Type B pancreatic cell (in vitro differentiated cells): Measurements from ENCODE around the gene JAK2. TPM values are rescaled to one million over a fixed set of nuclear protein-coding genes. Genes with fewer than 3 reads are reported as not detected.
"Not testable (repeated sequence)": the region's sequence is repeated elsewhere in the genome, so short reads cannot be mapped to it uniquely, and the experiment has no call there.

Experiments used
- DNase-seq: peaks from one replicate; pipeline ENCODE4 v3.0.0; 2021; ENCODE audit warnings: mixed read lengths; ENCODE audit not compliant: unreplicated experiment; ENCODE audit errors: extremely low spot score
- H3K27ac Mint-ChIP-seq: 2 replicates; pipeline ENCODE4 v1.8.0; 2021; ENCODE audit warnings: mild to moderate bottlenecking, mixed read lengths
- H3K27me3 Mint-ChIP-seq: 2 replicates; pipeline ENCODE4 v1.8.0; 2021; ENCODE audit warnings: mixed read lengths
- H3K36me3 Mint-ChIP-seq: 2 replicates; pipeline ENCODE4 v1.8.0; 2021; ENCODE audit warnings: mixed read lengths
- H3K4me1 Mint-ChIP-seq: one replicate; pipeline ENCODE4 v1.8.0; 2021; ENCODE audit warnings: mixed read lengths; ENCODE audit not compliant: unreplicated experiment
- H3K4me3 Mint-ChIP-seq: 2 replicates; pipeline ENCODE4 v1.8.0; 2021; ENCODE audit warnings: mild to moderate bottlenecking, mixed read lengths
- H3K9me3 Mint-ChIP-seq: 2 replicates; pipeline ENCODE4 v1.8.0; 2021; ENCODE audit warnings: mixed read lengths
- CTCF ChIP-seq: fragments of 200-600 bp; sonication (generic); conservative IDR thresholded peaks from 2 replicates; pipeline ENCODE4 v1.5.0; 2021; ENCODE audit warnings: antibody characterized with exemption, mild to moderate bottlenecking
- total RNA-seq: library from RNA; stranded (reverse); gene quantifications from 2 replicates; pipeline ENCODE4 v1.2.1, GENCODE V29; 2021; ENCODE audit warnings: low replicate concordance

The JAK2 gene
- total RNA-seq, 1 donor from 2014 or later: 8.4 TPM

GRCh38 chr9:5089737-5090136 lies 104.7 kb downstream of the JAK2 start:
- Mint-ChIP-seq H3K4me3 (no peak overlapping the region), H3K9me3 (peaks cover 4% of the 10 kb centered on the region), H3K27me3 (no peaks in the 10 kb centered on the region), H3K36me3 (peaks cover 14% of the 10 kb centered on the region), H3K27ac (no peak overlapping the region), H3K4me1 (no peaks in the 10 kb centered on the region)
- no peak for DNase-seq
- no peak for TF ChIP-seq CTCF

DNA sequence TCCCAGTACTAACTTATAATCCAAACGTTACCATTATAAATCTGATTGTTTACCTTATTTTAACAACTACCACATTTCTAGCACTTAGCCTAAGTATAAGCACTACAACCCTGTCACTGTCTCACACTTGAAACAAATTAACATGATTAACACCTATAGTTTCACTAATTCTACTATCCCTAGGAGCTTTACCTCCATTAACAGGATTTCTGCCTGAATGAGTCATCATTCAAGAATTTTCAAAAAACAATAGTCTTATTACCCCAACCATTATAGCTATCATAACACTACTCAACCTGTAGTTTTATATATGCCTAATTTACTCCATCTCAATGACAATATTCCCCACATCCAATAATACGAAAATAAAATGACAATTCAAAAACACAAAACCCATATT lies 110.7 kb downstream of the JAK2 start:
- H3K27ac Mint-ChIP-seq: no peak overlapping the region
- no peak for TF ChIP-seq CTCF
- no peak overlapping the region for H3K4me3 Mint-ChIP-seq
- H3K4me1 Mint-ChIP-seq: no peaks in the 10 kb centered on the region
- peaks cover 3% of the 10 kb centered on the region for H3K36me3 Mint-ChIP-seq
- peaks cover 4% of the 10 kb centered on the region for H3K9me3 Mint-ChIP-seq
- DNase-seq: no peak
- no peaks in the 10 kb centered on the region for H3K27me3 Mint-ChIP-seq

DNA sequence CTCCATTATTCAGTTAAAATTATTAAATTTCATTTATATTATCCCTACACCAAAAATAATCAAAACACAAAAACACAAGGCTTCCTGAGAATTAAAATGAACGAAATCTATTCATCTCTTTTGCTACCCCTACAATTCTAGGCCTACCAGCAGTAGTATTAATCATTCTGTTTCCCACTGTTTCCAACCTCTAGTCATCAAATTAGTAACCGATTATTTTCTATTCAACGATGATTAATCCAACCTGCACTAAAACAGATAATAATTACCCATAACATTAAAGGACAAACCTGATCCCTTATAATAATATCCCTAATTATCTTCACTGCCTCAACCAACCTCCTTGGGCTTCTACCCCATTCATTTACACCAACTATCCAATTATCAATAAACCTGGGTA lies 114.4 kb downstream of the JAK2 start:
- H3K4me3 Mint-ChIP-seq: no peak overlapping the region
- no peaks in the 10 kb centered on the region for H3K9me3 Mint-ChIP-seq
- H3K27me3 Mint-ChIP-seq: no peaks in the 10 kb centered on the region
- no peak for TF ChIP-seq CTCF
- peaks cover 15% of the 10 kb centered on the region for H3K36me3 Mint-ChIP-seq
- no peaks in the 10 kb centered on the region for H3K4me1 Mint-ChIP-seq
- no peak for DNase-seq
- no peak overlapping the region for H3K27ac Mint-ChIP-seq

- not testable (repeated sequence) for H3K27me3 Mint-ChIP-seq, H3K9me3 Mint-ChIP-seq, H3K27ac Mint-ChIP-seq, H3K4me1 Mint-ChIP-seq, H3K4me3 Mint-ChIP-seq, DNase-seq
- H3K36me3 Mint-ChIP-seq: peaks cover 15% of the 10 kb centered on the region
Observed at GRCh38 chr9:5101127-5101526, 116.1 kb downstream of the JAK2 start.

DNA sequence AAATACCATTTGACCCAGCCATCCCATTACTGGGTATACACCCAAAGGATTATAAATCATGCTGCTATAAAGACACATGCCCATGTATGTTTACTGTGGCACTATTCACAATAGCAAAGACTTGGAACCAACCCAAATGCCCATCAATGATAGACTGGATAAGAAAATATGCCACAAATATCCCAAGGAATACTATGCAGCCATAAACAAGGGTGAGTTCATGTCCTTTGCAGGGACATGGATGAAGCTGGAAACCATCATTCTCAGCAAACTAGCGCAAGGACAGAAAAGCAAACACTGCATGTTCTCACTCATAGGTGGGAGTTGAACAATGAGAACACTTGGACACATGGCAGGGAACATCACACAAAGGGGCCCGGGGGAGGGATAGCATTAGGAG lies 121.4 kb downstream of the JAK2 start:
- H3K27ac Mint-ChIP-seq, H3K4me1 Mint-ChIP-seq, H3K4me3 Mint-ChIP-seq, H3K27me3 Mint-ChIP-seq, H3K36me3 Mint-ChIP-seq, H3K9me3 Mint-ChIP-seq, DNase-seq: not testable (repeated sequence)

DNA sequence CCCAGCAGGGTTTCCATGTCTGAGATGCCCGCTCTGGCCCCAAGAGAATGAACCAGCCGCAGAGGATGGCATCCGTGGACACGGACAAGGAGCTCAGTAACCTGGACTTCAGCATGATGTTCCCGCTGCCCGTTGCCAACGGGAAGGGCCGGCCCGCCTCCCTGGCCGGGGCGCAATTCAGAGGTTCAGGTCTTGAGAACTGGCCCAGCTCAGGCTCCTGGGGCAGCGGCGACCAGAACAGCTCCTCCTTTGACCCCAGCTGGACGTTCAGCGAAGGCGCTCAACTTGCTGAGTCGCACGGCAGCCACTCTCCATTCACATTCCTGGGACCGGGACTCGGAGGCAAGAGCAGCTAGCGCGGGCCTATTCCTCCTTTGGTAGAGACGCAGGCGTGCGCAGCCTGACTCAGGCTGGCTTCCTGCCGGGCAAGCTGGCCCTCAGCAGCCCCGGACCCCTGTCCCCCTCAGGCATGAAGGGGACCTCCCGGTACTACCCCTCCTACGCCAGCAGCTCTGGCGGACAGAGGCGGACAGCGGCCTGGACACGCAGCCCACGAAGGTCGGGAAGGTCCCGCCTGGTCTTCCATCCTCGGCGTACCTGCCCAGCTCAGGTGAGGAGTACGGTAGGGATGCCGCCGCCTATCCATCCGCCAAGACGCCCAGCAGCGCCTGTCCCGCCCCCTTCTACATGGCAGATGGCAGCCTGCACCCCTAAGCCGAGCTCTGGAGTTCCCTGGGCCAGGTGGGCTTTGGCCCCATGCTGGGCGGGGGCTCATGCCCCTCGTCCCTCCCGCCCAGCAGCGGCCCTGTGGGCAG lies 126.0 kb downstream of the JAK2 start:
- DNase-seq: no peak
- Mint-ChIP-seq H3K27me3 (no peaks in the 10 kb centered on the region), H3K9me3 (no peaks in the 10 kb centered on the region), H3K27ac (no peak overlapping the region), H3K36me3 (peaks cover 10% of the 10 kb centered on the region), H3K4me1 (no peaks in the 10 kb centered on the region), H3K4me3 (no peak overlapping the region)
- no peak for TF ChIP-seq CTCF
